Stimulated activated CD8-positive, alpha-beta memory T cell treated with anti-CD3 and anti-CD28 coated beads, Interleukin-7, amount 100 ng/mL, for 4 hours (primary cell): ENCODE measurements around the gene MVP.
"Not testable (repeated sequence)": the region's sequence is repeated elsewhere in the genome, so short reads cannot be mapped to it uniquely, and the experiment has no call there.

Experiments
- DNase-seq, 2 donors: peaks; one replicate each; pipeline ENCODE4 v3.0.0-alpha.2; 2020; ENCODE audit warnings: low read depth in 2 of 2

Gene MVP

GRCh38 chr16:29842732-29843346 lies 22.6 kb downstream of the MVP start:
- no peak for DNase-seq

- no peak for DNase-seq
Measured at GRCh38 chr16:29843931-29844330, 23.7 kb downstream of the MVP start.

- DNase-seq: no peak
Measured at GRCh38 chr16:29844575-29845331, 24.5 kb downstream of the MVP start.

GRCh38 chr16:29845656-29846055 lies 25.4 kb downstream of the MVP start:
- no peak for DNase-seq

GRCh38 chr16:29848420-29849297 lies 28.4 kb downstream of the MVP start:
- DNase-seq: peak; percentile 61 to 70

- DNase-seq: no peak
Measured at GRCh38 chr16:29849505-29849904, 29.2 kb downstream of the MVP start.

GRCh38 chr16:29850998-29851397 lies 30.7 kb downstream of the MVP start:
- DNase-seq: no peak

GRCh38 chr16:29852654-29853053 lies 32.4 kb downstream of the MVP start:
- no peak for DNase-seq

- no peak for DNase-seq
Measured at GRCh38 chr16:29854520-29855100, 34.3 kb downstream of the MVP start.

- no peak for DNase-seq
Measured at GRCh38 chr16:29857133-29857760, 37.0 kb downstream of the MVP start.

GRCh38 chr16:29858149-29858849 lies 38.0 kb downstream of the MVP start:
- no peak for DNase-seq

GRCh38 chr16:29858974-29859373 lies 38.7 kb downstream of the MVP start:
- no peak for DNase-seq

- DNase-seq: no peak
Measured at GRCh38 chr16:29860218-29860617, 40.0 kb downstream of the MVP start.

- no peak for DNase-seq
Measured at GRCh38 chr16:29862383-29862883, 42.2 kb downstream of the MVP start.

GRCh38 chr16:29862884-29863668 lies 42.8 kb downstream of the MVP start, which contains the start of gene CDIPT:
TSS of gene CDIPT (minus strand) at chr16:29863226. CDS start at chr16:29862857, 369 bp downstream.
- DNase-seq: peak; percentile 87 to 88

- DNase-seq: no peak
Measured at GRCh38 chr16:29863669-29863984, 43.4 kb downstream of the MVP start.

- no peak for DNase-seq
Measured at GRCh38 chr16:29864205-29864604, 43.9 kb downstream of the MVP start.

- no peak for DNase-seq
Measured at GRCh38 chr16:29868396-29869009, 48.2 kb downstream of the MVP start.

- DNase-seq: not testable (repeated sequence)
Measured at GRCh38 chr16:29869067-29869466, 48.8 kb downstream of the MVP start.
